ENCODE results near the gene GPR18.

The GPR18 gene

DNA sequence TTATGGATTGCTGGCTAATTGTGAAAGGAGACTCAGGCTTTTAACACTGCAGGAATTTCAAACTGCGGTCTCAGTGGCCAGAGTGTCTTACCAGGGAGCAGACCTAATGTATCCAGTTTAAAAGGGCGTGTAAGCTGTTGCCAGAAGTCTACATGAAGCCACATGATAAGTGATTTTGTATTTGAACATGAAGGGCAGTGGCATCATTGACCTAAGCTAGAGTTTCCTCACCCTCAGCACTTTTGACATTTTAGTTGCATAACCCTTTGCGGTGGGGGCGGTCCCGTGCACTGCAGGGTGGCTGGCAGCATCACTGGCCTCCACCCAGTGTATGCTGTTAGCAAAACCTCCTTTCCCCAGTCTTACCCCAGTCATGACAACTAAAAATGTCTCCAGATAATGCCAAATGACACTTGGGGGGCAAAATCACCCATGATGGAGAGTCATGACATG lies 23.7 kb upstream of the GPR18 start:
- Histone ChIP-seq H3K4me3 (ENCODE audit: low read length in 2 of 2) (peak overlapping the region in 1 of 2 donors; percentile 17), H3K4me1 (ENCODE audit: control insufficient read depth in 2 of 2, insufficient read depth in 2 of 2, low read length in 2 of 2) (peaks cover 22 to 32% of the 10 kb centered on the region in 2 donors), H3K27me3 (ENCODE audit: control insufficient read depth in 2 of 2, insufficient read depth in 2 of 2, low read length in 2 of 2) (no peaks in the 10 kb centered on the region), H3K9me3 (ENCODE audit: control insufficient read depth in 2 of 2, low read length in 2 of 2) (no peaks in the 10 kb centered on the region), H3K36me3 (ENCODE audit: control insufficient read depth in 2 of 2, insufficient read depth in 2 of 2, low read length in 2 of 2) (no peaks in the 10 kb centered on the region), H3K9ac (ENCODE audit: low read depth in 1 of 2, low read length in 2 of 2) (peak overlapping the region in 1 of 2 donors; percentile 39), H3K27ac (ENCODE audit: low read depth in 2 of 2, low read length in 2 of 2) (peak overlapping the region; percentile 67 to 77)

DNA sequence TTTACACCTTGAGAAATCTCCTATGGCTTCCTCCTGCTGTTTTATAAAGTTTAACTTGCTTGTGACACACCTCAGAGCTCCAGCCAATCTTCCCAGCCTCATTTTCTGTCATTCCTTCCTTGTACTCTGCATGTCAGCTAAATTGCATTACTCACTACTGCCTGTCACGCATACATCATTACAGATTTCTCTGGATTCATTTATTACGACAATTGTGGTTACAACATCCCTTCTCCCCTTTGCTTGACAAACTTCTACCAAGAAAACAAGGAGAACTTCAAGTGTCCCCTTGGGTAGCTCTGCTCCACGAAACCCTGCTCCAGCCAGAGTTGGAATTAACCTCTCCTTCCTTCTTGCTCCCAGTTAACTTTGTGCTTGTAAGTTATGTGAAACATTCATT lies 22.0 kb upstream of the GPR18 start:
- H3K27ac ChIP-seq (ENCODE audit: low read depth in 2 of 2, low read length in 2 of 2), result peak overlapping the region; percentile 65 to 72
- peaks cover 22 to 27% of the 10 kb centered on the region in 2 donors for H3K4me1 ChIP-seq (ENCODE audit: control insufficient read depth in 2 of 2, insufficient read depth in 2 of 2, low read length in 2 of 2)
- no peaks in the 10 kb centered on the region for H3K27me3 ChIP-seq (ENCODE audit: control insufficient read depth in 2 of 2, insufficient read depth in 2 of 2, low read length in 2 of 2)
- H3K4me3 ChIP-seq (ENCODE audit: low read length in 2 of 2), result no peak overlapping the region
- H3K9me3 ChIP-seq (ENCODE audit: control insufficient read depth in 2 of 2, low read length in 2 of 2), result no peaks in the 10 kb centered on the region
- peak overlapping the region in 1 of 2 donors; percentile 47 for H3K9ac ChIP-seq (ENCODE audit: low read depth in 1 of 2, low read length in 2 of 2)
- peaks cover 0 to 4% of the 10 kb centered on the region in 2 donors for H3K36me3 ChIP-seq (ENCODE audit: control insufficient read depth in 2 of 2, insufficient read depth in 2 of 2, low read length in 2 of 2)

DNA sequence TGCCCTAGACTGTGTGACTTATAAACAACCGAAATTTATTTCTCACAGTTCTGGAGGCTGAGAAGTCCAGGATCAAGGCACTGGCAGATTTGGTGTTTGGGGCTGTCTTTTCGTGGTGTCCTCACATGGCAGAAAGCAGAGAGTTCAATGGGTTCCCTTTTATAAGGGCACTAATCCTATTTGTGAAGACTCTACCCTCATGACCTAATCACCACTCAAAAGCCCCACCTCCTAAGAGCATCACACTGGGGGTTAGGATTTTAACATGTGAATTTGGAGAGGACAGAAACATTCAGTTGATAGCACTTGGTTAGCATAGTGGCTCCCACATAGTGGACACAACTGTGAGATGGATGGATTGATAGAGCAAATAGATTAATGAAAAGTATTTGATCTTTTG lies 21.5 kb upstream of the GPR18 start:
- H3K4me3 ChIP-seq (ENCODE audit: low read length in 2 of 2), result no peak overlapping the region

DNA sequence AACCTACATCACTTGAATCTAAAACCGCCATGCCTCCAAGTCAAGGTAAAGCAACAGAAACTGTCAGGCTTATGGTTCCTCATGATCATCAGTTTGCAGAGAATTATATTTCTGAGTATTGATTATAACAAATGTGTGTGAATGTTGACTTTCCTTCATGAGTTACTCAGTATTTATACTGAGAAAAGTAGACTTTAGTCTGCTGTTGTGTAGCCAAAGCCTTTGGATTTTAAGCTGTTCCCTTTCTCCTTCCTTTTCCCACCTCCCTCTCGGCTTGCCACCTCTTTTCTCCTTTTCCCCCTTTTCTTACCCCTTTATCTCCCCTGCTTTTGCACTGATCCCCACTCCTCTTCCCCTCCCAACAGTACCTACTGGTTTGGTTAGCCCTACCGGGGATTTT lies 20.7 kb upstream of the GPR18 start:
- Histone ChIP-seq H3K4me3 (ENCODE audit: low read length in 2 of 2) (no peak overlapping the region), H3K27me3 (ENCODE audit: control insufficient read depth in 2 of 2, insufficient read depth in 2 of 2, low read length in 2 of 2) (no peaks in the 10 kb centered on the region), H3K9me3 (ENCODE audit: control insufficient read depth in 2 of 2, low read length in 2 of 2) (no peaks in the 10 kb centered on the region), H3K27ac (ENCODE audit: low read depth in 2 of 2, low read length in 2 of 2) (no peak overlapping the region), H3K4me1 (ENCODE audit: control insufficient read depth in 2 of 2, insufficient read depth in 2 of 2, low read length in 2 of 2) (peaks cover 17 to 27% of the 10 kb centered on the region in 2 donors), H3K36me3 (ENCODE audit: control insufficient read depth in 2 of 2, insufficient read depth in 2 of 2, low read length in 2 of 2) (peaks cover 0 to 4% of the 10 kb centered on the region in 2 donors), H3K9ac (ENCODE audit: low read depth in 1 of 2, low read length in 2 of 2) (no peak overlapping the region)

More for the DNA sequence above, 21.5 kb upstream of the GPR18 start:
- Histone ChIP-seq H3K36me3 (ENCODE audit: control insufficient read depth in 2 of 2, insufficient read depth in 2 of 2, low read length in 2 of 2) (peaks cover 0 to 4% of the 10 kb centered on the region in 2 donors), H3K9me3 (ENCODE audit: control insufficient read depth in 2 of 2, low read length in 2 of 2) (no peaks in the 10 kb centered on the region), H3K27me3 (ENCODE audit: control insufficient read depth in 2 of 2, insufficient read depth in 2 of 2, low read length in 2 of 2) (no peaks in the 10 kb centered on the region), H3K4me1 (ENCODE audit: control insufficient read depth in 2 of 2, insufficient read depth in 2 of 2, low read length in 2 of 2) (peaks cover 20 to 27% of the 10 kb centered on the region in 2 donors), H3K9ac (ENCODE audit: low read depth in 1 of 2, low read length in 2 of 2) (no peak overlapping the region), H3K27ac (ENCODE audit: low read depth in 2 of 2, low read length in 2 of 2) (peak overlapping the region; percentile 61 to 72)

DNA sequence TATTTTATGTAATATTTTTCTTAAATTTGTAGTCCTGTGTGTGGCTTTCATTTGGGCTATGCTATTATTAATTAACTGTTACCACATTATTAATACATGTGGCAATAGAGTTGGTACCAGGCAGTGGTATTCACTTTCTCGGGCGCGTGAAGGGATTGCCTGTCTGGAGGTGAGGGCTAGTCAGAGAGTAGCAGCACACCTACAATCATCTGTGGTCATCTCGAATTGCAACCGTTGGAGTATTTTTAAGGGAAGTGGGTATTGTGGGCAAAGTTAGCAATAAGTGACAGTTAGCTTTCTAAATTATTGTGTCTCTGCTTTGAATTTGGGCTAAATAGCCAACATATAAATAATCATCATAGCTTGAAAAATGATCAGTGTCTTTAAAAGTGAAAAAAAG lies 20.0 kb upstream of the GPR18 start:
- H3K9me3 ChIP-seq (ENCODE audit: control insufficient read depth in 2 of 2, low read length in 2 of 2), result no peaks in the 10 kb centered on the region
- H3K9ac ChIP-seq (ENCODE audit: low read depth in 1 of 2, low read length in 2 of 2), result no peak overlapping the region
- H3K27ac ChIP-seq (ENCODE audit: low read depth in 2 of 2, low read length in 2 of 2), result no peak overlapping the region
- peaks cover 17 to 27% of the 10 kb centered on the region in 2 donors for H3K4me1 ChIP-seq (ENCODE audit: control insufficient read depth in 2 of 2, insufficient read depth in 2 of 2, low read length in 2 of 2)
- peaks cover 0 to 4% of the 10 kb centered on the region in 2 donors for H3K36me3 ChIP-seq (ENCODE audit: control insufficient read depth in 2 of 2, insufficient read depth in 2 of 2, low read length in 2 of 2)
- H3K4me3 ChIP-seq (ENCODE audit: low read length in 2 of 2), result no peak overlapping the region
- no peaks in the 10 kb centered on the region for H3K27me3 ChIP-seq (ENCODE audit: control insufficient read depth in 2 of 2, insufficient read depth in 2 of 2, low read length in 2 of 2)

DNA sequence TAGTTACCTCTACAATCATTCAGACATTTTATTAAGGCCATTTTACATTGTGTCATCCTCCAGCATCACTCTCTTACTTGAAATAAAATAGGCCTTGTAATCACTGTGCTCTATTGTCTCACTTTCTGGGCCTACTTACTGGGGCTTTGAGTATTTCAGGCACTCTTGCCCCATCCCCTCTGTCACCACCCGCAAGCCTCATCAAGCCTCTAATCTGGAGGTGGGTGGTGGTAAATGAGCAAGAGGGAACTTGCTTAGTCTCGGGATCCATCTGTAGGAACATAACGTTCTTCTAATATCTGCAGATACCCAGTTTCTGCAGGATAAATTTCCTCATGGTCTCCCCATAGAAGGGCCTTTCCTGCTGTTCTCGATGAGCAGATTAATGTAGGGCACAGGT lies 19.4 kb upstream of the GPR18 start:
- H3K36me3 ChIP-seq (ENCODE audit: control insufficient read depth in 2 of 2, insufficient read depth in 2 of 2, low read length in 2 of 2), result peaks cover 0 to 4% of the 10 kb centered on the region in 2 donors
- no peak overlapping the region for H3K27ac ChIP-seq (ENCODE audit: low read depth in 2 of 2, low read length in 2 of 2)
- no peak overlapping the region for H3K4me3 ChIP-seq (ENCODE audit: low read length in 2 of 2)
- H3K4me1 ChIP-seq (ENCODE audit: control insufficient read depth in 2 of 2, insufficient read depth in 2 of 2, low read length in 2 of 2), result peaks cover 13 to 22% of the 10 kb centered on the region in 2 donors
- H3K27me3 ChIP-seq (ENCODE audit: control insufficient read depth in 2 of 2, insufficient read depth in 2 of 2, low read length in 2 of 2), result no peaks in the 10 kb centered on the region
- no peak overlapping the region for H3K9ac ChIP-seq (ENCODE audit: low read depth in 1 of 2, low read length in 2 of 2)
- H3K9me3 ChIP-seq (ENCODE audit: control insufficient read depth in 2 of 2, low read length in 2 of 2), result no peaks in the 10 kb centered on the region

DNA sequence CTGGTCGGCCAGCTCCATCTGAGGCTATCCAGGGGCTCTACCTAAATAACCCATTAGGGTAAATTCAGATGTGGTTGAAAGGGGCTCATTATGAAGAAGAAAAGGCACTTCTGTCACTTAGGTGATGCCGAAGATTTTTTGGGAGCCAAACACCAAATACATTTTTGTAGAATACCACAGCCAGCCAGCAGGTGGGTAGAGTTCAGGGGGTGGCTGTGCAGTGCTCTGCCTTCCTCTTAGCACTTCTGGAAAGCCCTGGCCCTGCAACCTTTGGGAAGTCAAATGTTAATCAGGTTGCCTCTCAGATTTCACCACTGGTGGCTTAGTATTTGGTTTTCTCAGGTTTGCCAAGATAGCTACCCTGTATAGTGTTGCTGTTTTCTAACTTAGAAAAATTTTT lies 18.5 kb upstream of the GPR18 start:
- no peak overlapping the region for H3K9ac ChIP-seq (ENCODE audit: low read depth in 1 of 2, low read length in 2 of 2)
- H3K36me3 ChIP-seq (ENCODE audit: control insufficient read depth in 2 of 2, insufficient read depth in 2 of 2, low read length in 2 of 2), result peaks cover 0 to 4% of the 10 kb centered on the region in 2 donors
- no peak overlapping the region for H3K4me3 ChIP-seq (ENCODE audit: low read length in 2 of 2)
- H3K4me1 ChIP-seq (ENCODE audit: control insufficient read depth in 2 of 2, insufficient read depth in 2 of 2, low read length in 2 of 2), result peaks cover 10 to 21% of the 10 kb centered on the region in 2 donors
- H3K27ac ChIP-seq (ENCODE audit: low read depth in 2 of 2, low read length in 2 of 2), result no peak overlapping the region
- no peaks in the 10 kb centered on the region for H3K27me3 ChIP-seq (ENCODE audit: control insufficient read depth in 2 of 2, insufficient read depth in 2 of 2, low read length in 2 of 2)
- no peaks in the 10 kb centered on the region for H3K9me3 ChIP-seq (ENCODE audit: control insufficient read depth in 2 of 2, low read length in 2 of 2)

DNA sequence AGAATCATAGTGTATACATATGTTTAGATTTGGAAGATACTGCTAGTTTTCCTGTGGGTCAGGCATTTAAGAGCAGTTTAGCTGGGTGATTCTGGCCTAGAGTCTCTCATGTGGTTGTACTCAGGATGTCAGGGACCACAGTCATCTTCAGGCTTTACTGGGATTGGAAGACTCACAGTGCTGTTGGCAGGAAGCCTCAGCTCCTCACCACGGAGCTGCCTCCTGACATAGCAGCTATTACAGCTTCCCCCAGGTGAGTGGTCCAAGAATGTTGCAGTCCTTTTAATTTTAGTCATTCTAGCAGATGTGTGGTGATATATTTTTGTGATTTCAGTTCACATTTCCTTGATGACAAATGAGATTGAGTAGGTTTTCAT lies 16.9 kb upstream of the GPR18 start:
- peaks cover 0 to 4% of the 10 kb centered on the region in 2 donors for H3K36me3 ChIP-seq (ENCODE audit: control insufficient read depth in 2 of 2, insufficient read depth in 2 of 2, low read length in 2 of 2)
- H3K4me1 ChIP-seq (ENCODE audit: control insufficient read depth in 2 of 2, insufficient read depth in 2 of 2, low read length in 2 of 2), result peaks cover 3 to 9% of the 10 kb centered on the region in 2 donors
- H3K9me3 ChIP-seq (ENCODE audit: control insufficient read depth in 2 of 2, low read length in 2 of 2), result no peaks in the 10 kb centered on the region
- H3K27ac ChIP-seq (ENCODE audit: low read depth in 2 of 2, low read length in 2 of 2), result no peak overlapping the region
- no peak overlapping the region for H3K4me3 ChIP-seq (ENCODE audit: low read length in 2 of 2)
- H3K9ac ChIP-seq (ENCODE audit: low read depth in 1 of 2, low read length in 2 of 2), result no peak overlapping the region
- H3K27me3 ChIP-seq (ENCODE audit: control insufficient read depth in 2 of 2, insufficient read depth in 2 of 2, low read length in 2 of 2), result no peaks in the 10 kb centered on the region

DNA sequence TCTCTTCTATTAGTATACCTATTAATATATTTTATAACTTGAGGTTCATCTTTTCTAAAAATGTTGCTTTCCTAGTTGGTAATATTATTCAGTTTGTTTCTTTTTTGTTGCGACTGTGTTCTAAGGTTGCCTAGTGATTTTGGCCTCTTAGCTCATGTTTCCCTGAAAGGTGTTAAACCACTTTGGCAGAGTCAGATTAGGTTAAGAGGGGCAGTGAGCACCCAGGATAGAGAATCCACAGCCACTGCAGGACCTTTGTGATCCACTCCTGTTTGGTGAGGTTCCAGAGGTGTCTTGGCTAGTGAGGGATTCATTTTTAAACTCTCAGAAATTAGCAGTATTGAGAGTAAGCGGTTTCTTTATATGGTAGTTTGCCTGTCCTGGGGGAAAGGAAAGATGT lies 14.9 kb upstream of the GPR18 start:
- Histone ChIP-seq H3K9me3 (ENCODE audit: control insufficient read depth in 2 of 2, low read length in 2 of 2) (no peaks in the 10 kb centered on the region), H3K4me3 (ENCODE audit: low read length in 2 of 2) (no peak overlapping the region), H3K9ac (ENCODE audit: low read depth in 1 of 2, low read length in 2 of 2) (no peak overlapping the region), H3K27ac (ENCODE audit: low read depth in 2 of 2, low read length in 2 of 2) (no peak overlapping the region), H3K4me1 (ENCODE audit: control insufficient read depth in 2 of 2, insufficient read depth in 2 of 2, low read length in 2 of 2) (no peaks in the 10 kb centered on the region), H3K36me3 (ENCODE audit: control insufficient read depth in 2 of 2, insufficient read depth in 2 of 2, low read length in 2 of 2) (peaks cover 0 to 4% of the 10 kb centered on the region in 2 donors), H3K27me3 (ENCODE audit: control insufficient read depth in 2 of 2, insufficient read depth in 2 of 2, low read length in 2 of 2) (no peaks in the 10 kb centered on the region)

DNA sequence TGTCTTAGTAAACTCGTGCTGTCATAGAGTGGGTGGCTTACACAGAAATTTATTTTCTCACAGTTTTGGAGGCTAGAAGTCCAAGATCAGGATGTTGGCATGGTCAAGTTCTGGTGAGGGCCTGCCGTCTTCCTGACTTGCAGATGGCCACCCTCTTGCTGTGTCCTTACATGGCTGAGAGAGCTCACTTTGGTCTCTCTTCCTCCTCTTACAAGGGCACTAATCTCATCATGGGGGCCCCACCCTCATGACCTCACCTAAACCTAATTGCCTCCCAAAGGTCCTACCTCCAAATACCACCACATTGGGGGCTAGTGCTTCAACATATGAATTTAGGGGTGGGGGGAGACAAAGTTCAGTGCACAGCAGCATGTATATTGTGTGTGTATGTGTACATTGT lies 14.3 kb upstream of the GPR18 start:
- Histone ChIP-seq H3K4me1 (ENCODE audit: control insufficient read depth in 2 of 2, insufficient read depth in 2 of 2, low read length in 2 of 2) (no peaks in the 10 kb centered on the region), H3K9ac (ENCODE audit: low read depth in 1 of 2, low read length in 2 of 2) (no peak overlapping the region), H3K36me3 (ENCODE audit: control insufficient read depth in 2 of 2, insufficient read depth in 2 of 2, low read length in 2 of 2) (peaks cover 0 to 9% of the 10 kb centered on the region in 2 donors), H3K27ac (ENCODE audit: low read depth in 2 of 2, low read length in 2 of 2) (no peak overlapping the region), H3K27me3 (ENCODE audit: control insufficient read depth in 2 of 2, insufficient read depth in 2 of 2, low read length in 2 of 2) (no peaks in the 10 kb centered on the region), H3K4me3 (ENCODE audit: low read length in 2 of 2) (no peak overlapping the region), H3K9me3 (ENCODE audit: control insufficient read depth in 2 of 2, low read length in 2 of 2) (no peaks in the 10 kb centered on the region)

DNA sequence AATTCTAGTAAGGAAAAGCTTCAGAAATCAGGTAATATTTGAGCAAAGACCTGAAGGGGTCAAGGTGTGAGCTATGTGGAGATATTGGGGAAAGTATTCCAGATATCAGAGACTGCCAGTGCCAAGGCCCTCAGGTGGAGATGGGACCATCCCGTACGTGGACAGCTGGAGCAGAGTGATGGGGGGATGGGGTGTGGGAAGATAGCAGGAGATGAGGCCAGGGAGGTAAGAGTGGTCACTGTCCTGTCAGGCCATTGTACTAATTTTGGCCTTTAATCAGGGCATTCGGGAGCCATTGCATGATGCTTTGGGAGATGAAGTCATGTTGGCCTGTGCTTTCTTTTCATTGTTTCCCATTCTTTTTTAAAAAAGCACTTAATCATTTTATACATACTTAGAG lies 13.1 kb upstream of the GPR18 start:
- H3K36me3 ChIP-seq (ENCODE audit: control insufficient read depth in 2 of 2, insufficient read depth in 2 of 2, low read length in 2 of 2), result peaks cover 0 to 12% of the 10 kb centered on the region in 2 donors
- peak overlapping the region in 1 of 2 donors; percentile 44 for H3K27ac ChIP-seq (ENCODE audit: low read depth in 2 of 2, low read length in 2 of 2)
- H3K4me3 ChIP-seq (ENCODE audit: low read length in 2 of 2), result no peak overlapping the region
- no peaks in the 10 kb centered on the region for H3K4me1 ChIP-seq (ENCODE audit: control insufficient read depth in 2 of 2, insufficient read depth in 2 of 2, low read length in 2 of 2)
- H3K27me3 ChIP-seq (ENCODE audit: control insufficient read depth in 2 of 2, insufficient read depth in 2 of 2, low read length in 2 of 2), result no peaks in the 10 kb centered on the region
- no peak overlapping the region for H3K9ac ChIP-seq (ENCODE audit: low read depth in 1 of 2, low read length in 2 of 2)
- no peaks in the 10 kb centered on the region for H3K9me3 ChIP-seq (ENCODE audit: control insufficient read depth in 2 of 2, low read length in 2 of 2)

All from mucosa of rectum (tissue), 2 donors.